Measurements from ENCODE around the gene ACKR2. TPM values are rescaled to one million over a fixed set of nuclear protein-coding genes. Genes with fewer than 3 reads are reported as not detected.

Gene ACKR2
- total and polyA plus RNA-seq, 2 experiments from 2014 or later: 0.15 to 2.8 TPM

- no peak for DNase-seq (ENCODE audit: low read depth in 1 of 2, low spot score in 1 of 2)
- no peaks in the 10 kb centered on the region for H3K9me3 ChIP-seq (ENCODE audit: low read depth)
- H3K4me3 ChIP-seq: no peak overlapping the region
- H3K27ac ChIP-seq: no peak overlapping the region
- no peaks in the 10 kb centered on the region for H3K36me3 ChIP-seq
- no peaks in the 10 kb centered on the region for H3K4me1 ChIP-seq (ENCODE audit: low read depth)
- TF ChIP-seq, protein P1, sequence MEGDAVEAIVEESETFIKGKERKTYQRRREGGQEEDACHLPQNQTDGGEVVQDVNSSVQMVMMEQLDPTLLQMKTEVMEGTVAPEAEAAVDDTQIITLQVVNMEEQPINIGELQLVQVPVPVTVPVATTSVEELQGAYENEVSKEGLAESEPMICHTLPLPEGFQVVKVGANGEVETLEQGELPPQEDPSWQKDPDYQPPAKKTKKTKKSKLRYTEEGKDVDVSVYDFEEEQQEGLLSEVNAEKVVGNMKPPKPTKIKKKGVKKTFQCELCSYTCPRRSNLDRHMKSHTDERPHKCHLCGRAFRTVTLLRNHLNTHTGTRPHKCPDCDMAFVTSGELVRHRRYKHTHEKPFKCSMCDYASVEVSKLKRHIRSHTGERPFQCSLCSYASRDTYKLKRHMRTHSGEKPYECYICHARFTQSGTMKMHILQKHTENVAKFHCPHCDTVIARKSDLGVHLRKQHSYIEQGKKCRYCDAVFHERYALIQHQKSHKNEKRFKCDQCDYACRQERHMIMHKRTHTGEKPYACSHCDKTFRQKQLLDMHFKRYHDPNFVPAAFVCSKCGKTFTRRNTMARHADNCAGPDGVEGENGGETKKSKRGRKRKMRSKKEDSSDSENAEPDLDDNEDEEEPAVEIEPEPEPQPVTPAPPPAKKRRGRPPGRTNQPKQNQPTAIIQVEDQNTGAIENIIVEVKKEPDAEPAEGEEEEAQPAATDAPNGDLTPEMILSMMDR (IDR thresholded peaks at IDR 0.05; ENCODE audit: low read depth, low read length): no peak
- H3K27me3 ChIP-seq: no peaks in the 10 kb centered on the region
These were observed 39.6 kb upstream of the ACKR2 start for GRCh38 chr3:42769477-42770131.

- Histone ChIP-seq H3K9me3 (ENCODE audit: low read depth) (no peaks in the 10 kb centered on the region), H3K27me3 (no peaks in the 10 kb centered on the region), H3K27ac (no peak overlapping the region), H3K4me3 (no peak overlapping the region), H3K4me1 (ENCODE audit: low read depth) (no peaks in the 10 kb centered on the region), H3K36me3 (peaks cover 4% of the 10 kb centered on the region)
- DNase-seq (ENCODE audit: low read depth in 1 of 2, low spot score in 1 of 2): no peak
- TF ChIP-seq, protein P1 (IDR thresholded peaks at IDR 0.05; ENCODE audit: low read depth, low read length): no peak
These were observed 38.0 kb upstream of the ACKR2 start for GRCh38 chr3:42771271-42771670.

GRCh38 chr3:42772670-42773408 is 36.4 kb upstream of the ACKR2 start, which contains the start of gene CCDC13:
CCDC13 (minus strand) TSS chr3:42773253; CDS start chr3:42758345, 14,908 bp downstream.
- Histone ChIP-seq H3K36me3 (peaks cover 4% of the 10 kb centered on the region), H3K9me3 (ENCODE audit: low read depth) (no peaks in the 10 kb centered on the region), H3K4me1 (ENCODE audit: low read depth) (no peaks in the 10 kb centered on the region), H3K27ac (no peak within 1 kb of the TSS), H3K4me3 (peak within 1 kb of the TSS; percentile 39), H3K27me3 (no peaks in the 10 kb centered on the region)
- TF ChIP-seq, protein P1 (IDR thresholded peaks at IDR 0.05; ENCODE audit: low read depth, low read length): no peak
- peak; percentile 96 for DNase-seq (ENCODE audit: low read depth in 1 of 2, low spot score in 1 of 2)

DNA sequence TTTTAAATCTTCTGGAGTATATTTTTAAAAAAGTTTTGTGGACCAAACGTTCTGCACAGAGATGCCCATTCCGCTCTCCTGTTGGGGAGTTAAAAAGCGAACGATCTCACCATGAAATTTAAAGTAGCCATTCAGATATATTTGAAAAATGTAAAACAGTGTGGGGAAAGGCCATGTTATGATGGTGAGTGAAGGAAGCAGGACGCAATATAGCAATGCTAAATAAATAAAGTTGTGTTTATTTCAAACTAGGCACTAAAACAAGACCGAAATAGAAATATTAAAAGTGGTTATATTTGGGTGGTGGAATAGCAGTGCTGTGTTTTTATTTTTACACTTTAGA is 35.9 kb upstream of the ACKR2 start:
- Histone ChIP-seq H3K27me3 (no peaks in the 10 kb centered on the region), H3K4me1 (ENCODE audit: low read depth) (no peaks in the 10 kb centered on the region), H3K27ac (no peak overlapping the region), H3K9me3 (ENCODE audit: low read depth) (no peaks in the 10 kb centered on the region), H3K36me3 (peaks cover 4% of the 10 kb centered on the region), H3K4me3 (peak overlapping the region; percentile 39)
- no peak for DNase-seq (ENCODE audit: low read depth in 1 of 2, low spot score in 1 of 2)
- TF ChIP-seq, protein P1 (IDR thresholded peaks at IDR 0.05; ENCODE audit: low read depth, low read length): no peak

DNA sequence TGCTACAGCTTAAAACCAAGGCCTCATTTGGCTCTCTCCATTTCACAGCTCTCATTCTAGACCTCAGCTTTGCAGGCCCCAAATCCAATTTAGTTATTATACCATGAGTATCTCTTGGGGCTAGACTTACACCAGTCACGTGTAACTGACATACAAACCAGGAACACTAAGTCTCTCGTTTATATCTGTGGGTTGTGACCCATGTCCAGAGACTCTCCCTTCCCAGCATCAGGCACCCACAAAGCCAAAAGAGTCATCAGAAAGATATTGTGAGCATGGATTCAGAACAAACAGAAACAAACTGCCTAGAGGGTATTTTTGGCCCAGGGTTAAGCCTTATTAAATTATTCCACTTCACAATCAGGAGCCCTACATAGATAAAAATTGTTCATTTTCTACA is 30.6 kb upstream of the ACKR2 start:
- peak in 1 of 2 donors; percentile 71 for DNase-seq (ENCODE audit: low read depth in 1 of 2, low spot score in 1 of 2)
- Histone ChIP-seq H3K27me3 (no peaks in the 10 kb centered on the region), H3K9me3 (ENCODE audit: low read depth) (no peaks in the 10 kb centered on the region), H3K4me1 (ENCODE audit: low read depth) (no peaks in the 10 kb centered on the region), H3K27ac (no peak overlapping the region), H3K36me3 (peaks cover 16% of the 10 kb centered on the region), H3K4me3 (no peak overlapping the region)
- TF ChIP-seq, protein P1 (IDR thresholded peaks at IDR 0.05; ENCODE audit: low read depth, low read length): no peak

All from cardiac muscle cell (in vitro differentiated cells and primary cell).